Activated T-cell treated with anti-CD3 and anti-CD28 coated beads, Interleukin-2, amount 50 U/mL, for 1 hour (primary cell): Measurements from ENCODE around the gene PROB1.
A peak's percentile ranks its signal among the peaks of the same experiment; 100 is the strongest.
"Not testable (repeated sequence)": the region's sequence is repeated elsewhere in the genome, so short reads cannot be mapped to it uniquely, and the experiment has no call there.

Experiments used
- DNase-seq: peaks from one replicate; pipeline ENCODE4 v3.0.0-alpha.2; 2020

Gene PROB1

DNA sequence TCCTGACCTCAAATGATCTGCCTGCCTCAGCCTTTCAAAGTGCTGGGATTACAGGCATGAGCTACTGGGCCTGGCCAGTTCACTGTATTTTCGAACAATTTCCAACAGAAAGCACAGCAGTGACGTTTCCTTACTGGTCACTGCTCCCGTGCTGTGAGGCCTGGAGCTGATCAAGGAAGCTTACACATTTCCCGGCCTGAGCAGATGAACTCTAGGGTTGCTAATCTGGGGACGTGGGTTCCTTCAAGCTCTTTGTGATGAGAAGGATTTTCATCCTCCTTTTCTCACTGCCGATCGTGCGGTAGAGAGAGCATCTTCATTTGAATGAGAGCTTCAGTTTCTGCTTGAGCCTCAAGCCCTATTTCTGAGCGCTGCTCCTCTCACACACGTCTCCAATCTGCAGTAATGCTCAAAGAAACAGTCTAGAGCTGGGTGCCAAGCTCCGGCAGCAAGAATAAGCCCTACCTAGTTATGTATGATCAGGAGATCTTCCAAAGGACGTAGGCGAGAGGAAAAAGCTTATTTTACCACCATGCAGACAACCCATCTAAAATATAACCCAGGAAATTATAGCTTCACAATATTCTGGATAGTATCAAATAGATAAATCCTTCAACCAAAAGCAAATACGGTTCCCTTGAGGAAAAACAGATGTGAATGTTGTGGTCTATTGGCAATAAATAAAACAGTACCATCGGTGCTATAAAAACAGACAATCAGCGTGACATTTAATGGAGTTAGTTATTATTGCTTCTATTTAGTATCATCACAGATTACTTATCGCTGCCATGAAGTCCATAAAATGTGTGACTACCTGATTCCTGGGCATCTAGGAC is 16.3 kb upstream of the PROB1 start:
- DNase-seq, result no peak

DNA sequence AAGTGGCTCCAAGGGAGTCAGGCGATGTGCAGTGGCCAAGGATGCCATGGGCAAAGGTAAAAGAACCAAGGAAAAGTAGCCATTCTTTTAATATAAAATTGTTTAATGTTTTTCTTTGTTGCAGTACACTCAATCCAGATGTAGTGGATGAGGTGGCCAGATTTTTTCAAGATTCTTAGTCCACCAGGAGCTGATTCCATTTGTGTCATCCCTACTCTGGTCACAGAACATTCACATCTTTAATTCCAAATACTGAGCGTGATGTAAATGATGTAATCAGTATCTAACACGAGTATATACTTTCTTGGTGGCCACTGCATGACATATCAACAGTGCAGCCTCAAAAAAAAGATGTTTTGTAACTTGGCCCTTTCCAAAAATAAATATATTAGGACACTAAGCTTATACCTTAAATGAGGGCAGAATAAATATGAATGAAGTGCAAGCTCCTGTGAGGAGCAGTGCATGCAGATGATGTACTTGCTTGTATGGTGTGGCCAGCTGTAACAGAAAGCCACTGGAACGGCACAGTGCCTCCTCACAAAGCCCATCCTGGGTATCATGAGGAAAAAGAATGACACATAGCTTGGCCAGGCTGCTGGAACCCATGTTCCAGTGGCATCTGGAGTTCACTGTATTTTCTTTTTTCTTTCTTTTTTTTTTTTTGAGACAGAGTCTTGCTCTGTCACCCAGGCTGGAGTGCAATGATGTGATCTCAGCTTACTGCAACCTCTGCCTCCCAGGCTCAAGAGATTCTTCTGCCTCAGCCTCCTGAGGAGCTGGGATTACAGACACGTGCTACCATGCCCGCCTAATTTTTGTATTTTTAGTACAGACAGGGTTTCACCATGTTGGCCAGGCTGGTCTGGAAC is 15.5 kb upstream of the PROB1 start:
- no peak for DNase-seq

- DNase-seq, result not testable (repeated sequence)
Measured at GRCh38 chr5:139409116-139409515, 14.2 kb upstream of the PROB1 start.

GRCh38 chr5:139408191-139408590 is 13.3 kb upstream of the PROB1 start:
- DNase-seq, result no peak

- DNase-seq, result no peak
Measured at GRCh38 chr5:139407517-139407916, 12.6 kb upstream of the PROB1 start.

- DNase-seq, result no peak
Measured at GRCh38 chr5:139406963-139407362, 12.1 kb upstream of the PROB1 start.

DNA sequence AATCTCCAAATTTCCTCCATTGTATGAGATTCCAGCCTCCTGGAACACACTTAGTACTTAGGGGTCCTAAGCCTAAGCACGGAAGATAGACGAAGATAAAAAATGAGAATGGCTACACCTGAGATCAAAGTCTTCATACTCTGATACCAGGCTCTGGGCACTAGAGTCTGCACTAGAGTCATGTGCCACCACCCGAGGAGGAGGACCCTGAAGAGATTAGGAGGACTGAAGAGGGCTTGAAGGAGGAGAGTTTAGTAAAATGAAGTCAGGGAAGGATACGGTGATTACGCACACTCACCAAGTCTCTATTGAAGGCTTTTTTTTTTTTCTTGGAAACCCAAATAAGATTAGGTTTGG is 9.6 kb upstream of the PROB1 start:
- no peak for DNase-seq

DNA sequence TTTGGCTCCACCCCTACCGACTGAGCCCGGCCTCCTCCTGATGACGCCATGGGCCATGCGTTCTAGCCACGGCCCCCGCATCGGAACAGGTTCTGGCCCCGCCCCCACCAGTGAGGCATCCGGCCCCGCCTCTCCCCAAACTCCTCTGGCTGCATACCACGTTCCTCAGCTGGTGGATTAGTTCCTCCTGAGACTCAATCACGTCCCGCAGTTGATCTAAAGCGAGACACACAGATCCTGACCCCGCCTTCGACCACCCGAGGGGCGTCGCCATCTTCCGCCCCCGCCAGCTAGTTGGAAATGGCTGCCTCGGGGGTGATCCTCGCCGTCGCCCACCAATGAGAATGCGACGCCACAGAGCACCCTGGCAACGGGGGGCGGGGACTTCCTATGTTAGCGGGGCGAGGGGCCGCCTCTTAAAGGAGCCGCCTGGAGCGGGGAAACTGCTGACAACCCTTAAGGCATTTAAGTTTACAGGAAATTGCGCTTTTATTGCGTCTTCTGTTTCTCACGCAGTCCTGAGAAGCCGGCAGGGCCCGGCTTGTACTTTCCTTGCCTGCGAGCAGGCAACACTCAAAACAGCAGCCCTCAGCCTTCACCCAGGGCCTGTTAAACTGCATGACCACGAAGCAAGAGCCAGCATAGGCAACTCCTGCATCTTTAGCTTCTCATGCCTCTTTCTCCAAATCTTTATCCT is 9.0 kb upstream of the PROB1 start, which contains the start of gene SPATA24:
SPATA24 (minus strand) TSS at position 303 of the 697 bp plus-strand sequence; CDS start at position 274, 29 bp downstream.
- peak; percentile 96 for DNase-seq

GRCh38 chr5:139403418-139403786 is 8.5 kb upstream of the PROB1 start:
- no peak for DNase-seq

DNA sequence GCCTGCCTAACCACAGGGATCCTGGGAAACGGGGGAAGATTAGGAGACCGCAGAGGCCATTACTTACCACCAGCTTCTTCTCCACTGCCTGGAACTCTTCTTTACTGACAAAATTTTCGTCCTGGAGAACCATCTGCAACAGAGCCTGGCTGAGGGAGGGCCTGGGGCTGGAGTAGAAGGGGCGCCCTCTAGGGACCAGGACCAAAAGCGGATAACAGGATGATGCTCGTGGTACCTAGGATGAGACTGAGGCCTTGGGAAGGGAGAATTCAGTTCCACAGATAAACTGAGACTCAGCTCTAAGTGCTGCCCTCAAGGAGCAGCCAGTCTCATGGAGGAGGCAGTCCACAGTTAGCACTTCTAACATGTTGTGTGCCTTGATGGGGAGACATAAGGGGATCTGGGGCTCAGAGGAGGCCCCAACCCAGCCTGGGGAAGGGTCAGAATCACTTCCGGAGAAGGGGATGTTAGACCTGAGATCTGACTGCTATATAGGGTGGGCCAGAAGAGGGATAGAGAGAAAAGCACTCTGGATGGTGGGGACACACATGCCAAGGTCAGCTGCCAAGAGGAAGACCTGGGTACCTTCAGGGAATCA is 7.8 kb upstream of the PROB1 start:
- no peak for DNase-seq

DNA sequence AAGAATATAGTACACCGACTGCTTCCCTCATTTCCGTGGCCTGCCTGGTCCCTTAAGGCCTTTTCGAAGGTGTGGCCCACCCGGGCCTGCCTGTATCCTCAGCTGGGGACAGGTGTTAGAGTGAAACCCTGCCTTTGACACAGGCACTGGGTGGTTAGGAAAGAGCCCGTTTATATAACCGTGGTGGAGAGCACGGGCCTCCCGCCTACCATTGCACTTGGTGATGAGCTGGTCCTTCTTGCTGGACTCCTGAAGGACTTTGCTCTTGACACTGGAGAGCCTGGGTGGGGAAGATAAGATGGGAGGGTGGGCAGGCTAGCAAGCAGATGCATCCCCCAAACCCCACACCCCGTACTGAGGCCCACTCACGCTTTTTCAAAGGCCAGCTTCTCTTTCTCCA is 6.6 kb upstream of the PROB1 start:
- no peak for DNase-seq

DNA sequence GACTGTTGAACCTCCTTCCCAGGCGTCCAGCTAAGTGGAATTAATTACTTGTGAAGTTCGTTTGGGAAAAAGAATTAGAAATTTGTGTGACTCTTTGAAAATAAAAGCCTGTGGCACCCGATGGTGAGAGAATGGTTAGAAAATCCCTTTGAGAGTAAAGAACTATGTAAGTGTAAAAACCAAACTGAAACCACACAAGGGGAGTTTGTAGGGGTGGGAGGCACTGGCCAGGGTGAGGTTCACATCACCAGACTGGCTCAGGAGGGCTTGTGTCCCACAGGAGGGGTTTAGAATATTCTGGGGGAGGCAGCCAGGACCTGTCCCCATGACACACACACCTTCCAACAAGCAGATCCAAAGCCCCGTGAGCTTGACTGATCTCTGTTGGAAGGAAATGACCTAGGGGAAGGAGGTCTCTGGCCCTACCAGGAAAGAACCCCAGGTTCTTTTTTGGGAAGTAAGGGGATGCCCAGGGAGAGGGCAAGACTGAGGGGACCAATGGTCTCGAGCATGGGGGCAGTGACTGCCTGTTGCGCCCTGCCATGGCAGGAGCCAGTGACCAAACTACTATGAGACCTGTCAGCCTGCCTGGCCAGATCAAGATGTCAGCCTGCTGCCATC is 4.7 kb upstream of the PROB1 start:
- DNase-seq, result no peak

DNA sequence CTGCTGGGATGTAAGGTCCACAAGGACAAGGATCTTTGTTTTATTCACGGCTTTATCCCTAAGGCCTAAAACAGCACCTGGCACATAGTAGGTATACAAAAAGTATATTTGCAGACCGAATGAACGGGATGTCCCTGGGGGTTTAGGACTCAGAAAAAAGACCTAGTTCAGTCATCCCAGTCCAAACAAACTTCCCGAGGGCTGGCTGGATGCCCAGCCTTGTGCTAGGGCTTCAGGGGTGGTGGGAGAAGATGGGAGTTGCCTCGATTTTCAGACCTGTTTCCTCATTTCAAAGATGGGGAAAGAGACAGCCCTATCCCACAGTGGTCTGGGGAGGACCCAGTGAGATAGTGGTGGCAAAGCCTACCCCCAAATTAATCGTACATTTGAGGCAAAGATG is 3.0 kb upstream of the PROB1 start:
- DNase-seq, result no peak

GRCh38 chr5:139396691-139397090 is 1.8 kb upstream of the PROB1 start:
- DNase-seq, result no peak

DNA sequence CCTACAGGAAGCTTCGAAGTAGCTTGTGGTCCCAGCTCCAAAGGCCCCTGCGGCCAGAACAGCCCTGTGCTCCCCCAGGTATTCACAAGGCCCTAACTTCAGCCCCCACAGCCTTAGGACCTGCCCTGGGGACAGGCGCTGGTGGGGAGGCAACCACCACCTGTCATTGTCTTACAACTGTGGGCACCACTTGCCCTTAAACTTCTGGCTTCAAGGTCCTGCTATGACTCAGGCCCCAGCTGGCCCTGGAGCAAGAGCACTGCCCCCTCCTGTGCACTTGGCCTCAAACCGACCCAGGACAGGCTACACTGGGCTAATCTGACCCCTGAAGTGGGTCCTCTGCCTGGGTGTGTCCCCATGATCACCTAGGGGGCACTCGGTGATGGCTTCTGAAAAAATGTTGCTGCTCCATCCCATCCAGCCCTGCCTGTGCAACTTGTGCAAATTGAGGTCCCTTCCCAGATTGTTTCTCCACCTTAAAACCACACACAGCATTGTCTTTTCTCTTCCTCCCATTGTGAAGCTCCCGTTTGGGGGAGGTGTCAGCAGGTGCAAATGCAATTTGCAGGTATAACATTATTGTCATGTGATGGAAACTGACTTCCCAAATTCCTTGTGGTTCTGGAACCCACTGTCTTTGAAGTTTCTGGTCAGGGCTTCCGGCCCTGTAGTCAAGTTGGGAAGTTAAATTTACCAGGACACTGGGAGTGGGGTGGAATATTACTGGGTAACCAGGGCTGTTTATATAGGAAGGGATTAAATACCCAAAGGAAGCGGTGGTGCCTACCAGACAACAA is 1.1 kb upstream of the PROB1 start:
- no peak for DNase-seq

DNA sequence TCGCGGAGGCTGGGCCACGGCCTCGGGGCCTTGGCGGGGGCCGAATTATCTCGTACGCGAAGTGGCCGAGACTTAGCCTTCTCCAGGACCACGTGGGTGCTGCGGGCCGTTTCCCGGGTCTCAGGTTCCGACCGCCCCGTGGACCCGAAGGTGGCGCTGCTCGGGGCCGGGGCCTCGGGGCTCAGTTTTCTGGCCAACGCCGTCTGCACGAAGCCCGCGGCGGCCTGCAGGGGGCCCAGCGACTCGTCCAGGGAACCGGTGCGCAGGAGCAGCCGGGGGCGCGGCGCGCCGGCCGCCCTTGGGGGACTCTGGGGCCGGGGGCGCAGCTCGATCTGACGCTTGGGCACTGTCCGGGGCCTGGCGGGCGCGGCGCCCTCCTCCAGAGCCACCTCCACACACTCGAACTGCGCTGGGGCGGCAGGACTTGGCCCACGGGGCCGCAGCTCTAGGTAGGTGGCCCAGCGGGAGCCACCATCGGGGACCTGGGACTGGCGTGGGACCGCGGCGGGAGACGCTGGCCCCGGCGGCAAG is 716 bp downstream of the PROB1 start:
- peak; percentile 74 for DNase-seq

DNA sequence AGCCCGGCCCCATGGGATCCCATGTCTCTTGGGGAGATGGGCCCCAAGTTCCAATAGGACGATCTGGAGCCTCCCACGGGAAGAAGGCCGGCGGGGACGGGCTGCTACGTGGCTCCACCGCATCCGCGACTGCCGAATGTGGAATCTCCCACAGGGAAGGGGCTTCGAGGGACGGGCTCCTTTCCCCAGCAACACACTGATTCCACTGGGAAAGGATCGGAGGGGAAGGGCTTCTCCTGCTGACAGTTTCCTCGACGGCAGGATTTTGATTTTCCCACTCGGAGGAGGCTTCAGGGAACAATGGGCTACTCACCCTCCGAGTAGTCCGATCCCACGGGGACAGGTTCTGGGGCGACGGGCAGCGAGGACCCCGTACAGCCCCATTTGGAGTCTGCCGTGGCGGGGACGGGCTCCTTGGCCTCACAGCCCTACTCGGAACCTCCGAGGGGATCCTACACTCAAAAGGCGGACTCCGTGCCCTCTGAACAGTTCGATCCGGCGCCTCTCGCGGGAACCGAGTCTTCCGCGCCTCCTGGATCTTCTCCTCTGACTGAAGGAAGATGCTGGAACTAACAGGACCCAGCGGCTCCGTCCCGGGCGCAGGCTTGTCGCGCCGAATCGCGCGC is 1.3 kb downstream of the PROB1 start:
- no peak for DNase-seq

DNA sequence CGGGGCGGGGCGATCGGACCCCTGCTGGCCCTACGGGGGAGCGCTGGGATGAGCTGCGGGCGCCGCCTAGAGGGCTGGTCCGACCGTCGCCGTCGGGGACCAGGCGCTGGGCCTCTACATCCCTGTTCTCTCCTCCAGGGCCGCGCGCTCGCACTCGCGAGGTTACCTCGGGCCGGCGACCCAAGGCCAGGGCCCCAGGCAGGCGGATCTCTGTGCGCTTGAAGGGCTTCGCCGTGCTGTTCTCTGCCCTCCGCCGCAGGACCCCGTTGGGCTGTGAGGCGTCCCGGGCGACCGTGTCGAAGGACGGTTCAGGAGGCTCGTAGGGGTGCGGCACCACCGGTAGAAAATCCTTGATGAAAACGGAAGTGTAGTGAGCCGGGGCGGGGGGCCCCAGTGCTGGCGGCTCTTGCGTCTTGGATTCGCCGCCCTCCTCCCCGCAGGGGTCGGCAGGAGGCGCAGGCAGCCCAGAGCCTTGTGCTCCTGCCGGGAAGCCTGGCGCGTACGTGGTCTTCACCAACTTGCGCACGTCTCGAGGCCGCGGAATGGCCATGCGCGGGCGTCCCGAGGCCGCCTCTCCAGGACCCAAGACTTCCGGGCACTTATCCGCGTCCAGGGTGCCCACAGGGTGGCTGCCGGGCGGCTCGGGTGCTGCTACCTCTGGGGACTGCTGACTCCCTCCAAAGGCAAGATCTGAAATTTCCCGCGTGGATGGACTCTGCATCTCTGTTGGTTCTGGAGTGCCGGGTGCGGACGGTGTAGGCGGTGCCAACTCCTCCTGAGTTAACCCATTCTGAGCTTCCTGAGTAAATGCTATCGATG is 2.0 kb downstream of the PROB1 start:
- DNase-seq, result peak; percentile 80

GRCh38 chr5:139392324-139392677 is 2.6 kb downstream of the PROB1 start:
- DNase-seq, result no peak
